Measurements from ENCODE around the gene MICAL1.

MICAL1 gene

DNA sequence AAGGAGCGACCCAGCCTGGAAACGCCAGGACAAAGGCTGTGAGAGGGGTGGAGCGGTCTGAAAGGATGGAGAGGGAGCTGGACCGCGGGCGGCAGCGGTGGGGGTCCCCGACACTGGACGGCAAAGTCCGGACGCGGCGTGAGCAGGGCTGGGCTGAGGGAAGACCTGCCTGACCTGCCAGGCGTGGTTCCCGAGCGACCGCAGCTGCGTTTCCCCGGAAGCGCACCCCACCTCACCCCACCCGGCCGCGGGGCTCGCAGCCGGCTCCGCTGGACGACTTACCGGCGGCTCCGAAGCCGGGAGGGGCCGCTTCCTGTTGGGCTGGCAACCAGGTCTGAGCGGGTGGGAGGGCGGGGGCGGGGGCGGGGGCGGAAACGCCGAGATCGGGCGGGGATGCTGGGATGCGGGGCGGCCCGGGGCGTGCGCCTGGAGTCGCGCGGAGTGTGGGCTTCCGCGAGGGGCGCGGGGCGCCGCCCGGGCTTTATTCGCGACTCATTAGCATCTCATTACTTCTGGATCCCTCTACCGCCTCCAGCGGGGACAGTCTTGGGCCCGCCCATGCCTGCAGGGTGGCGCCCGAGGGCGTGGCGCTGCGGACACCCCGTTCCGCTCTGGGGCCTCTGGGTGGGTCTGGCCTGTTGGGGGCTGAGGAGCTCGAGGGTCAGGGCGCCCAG lies at the start of gene MICAL1:
Gene MICAL1 (minus strand): TSS at position 336 of the 674 bp plus-strand sequence. CDS start 1,576 bp downstream, outside the sequence.
- DNase-seq: peak; percentile 57 to 75

GRCh38 chr6:109503327-109504224 lies 48.0 kb upstream of the MICAL1 start:
- DNase-seq: peak in 1 of 2 experiments; percentile 28

GRCh38 chr6:109498936-109499335 lies 43.4 kb upstream of the MICAL1 start:
- no peak for DNase-seq

- DNase-seq: no peak
Measured at GRCh38 chr6:109498052-109498451, 42.5 kb upstream of the MICAL1 start.

- DNase-seq: no peak
Measured at GRCh38 chr6:109496036-109496772, 40.6 kb upstream of the MICAL1 start.

DNA sequence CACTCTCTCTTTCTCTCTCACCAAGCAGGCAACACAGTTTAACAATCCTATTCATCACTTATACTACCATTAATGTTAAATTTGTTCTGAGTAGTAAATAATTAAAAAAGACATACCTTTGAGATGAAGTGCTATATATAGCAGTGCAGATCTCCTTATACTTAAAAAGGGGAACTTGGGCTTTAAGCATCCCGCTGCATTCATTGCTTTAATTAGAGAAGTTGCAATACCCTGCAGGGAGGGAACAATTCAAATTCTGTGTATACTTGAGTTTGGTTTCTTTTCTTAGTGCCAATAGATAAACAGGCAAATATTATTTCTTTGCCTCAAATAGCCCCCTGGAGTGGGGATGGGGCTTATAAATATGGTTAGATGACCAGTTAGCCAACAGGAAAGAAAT lies 38.3 kb upstream of the MICAL1 start:
- DNase-seq: no peak

DNA sequence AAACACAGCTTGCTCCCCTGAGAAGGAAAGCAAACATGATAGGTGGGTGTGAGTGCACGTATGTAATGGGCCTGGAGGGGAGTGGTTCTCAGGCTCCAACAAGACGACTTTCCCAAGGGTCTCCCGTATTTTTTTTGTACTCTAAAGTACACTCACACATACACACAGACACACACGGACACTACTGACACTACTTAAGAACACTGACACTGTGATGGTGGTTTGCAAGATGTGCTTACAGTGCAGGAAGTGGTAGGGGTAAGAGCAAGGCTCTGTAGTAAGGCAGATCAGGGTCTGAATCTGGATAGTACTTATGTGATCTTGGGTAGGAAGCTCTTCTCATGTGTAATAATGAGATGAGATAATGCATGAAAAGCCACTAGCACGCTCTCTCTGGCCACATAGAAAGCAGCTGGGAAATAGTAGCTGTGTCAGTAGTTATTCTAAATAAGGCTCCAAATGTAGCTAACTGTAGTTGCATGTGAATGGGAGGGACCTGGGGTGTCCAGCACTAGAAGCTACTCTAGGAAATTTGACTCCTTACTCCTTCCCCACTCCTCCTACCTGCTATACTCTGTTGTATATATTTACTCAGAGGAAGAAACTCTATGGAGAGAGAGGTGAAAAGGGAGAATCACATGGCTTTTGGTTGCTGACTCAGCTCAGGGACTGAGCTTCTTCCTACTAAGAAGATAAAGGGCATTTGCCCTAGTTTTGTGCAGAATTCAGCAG lies 35.8 kb upstream of the MICAL1 start:
- no peak for DNase-seq

DNA sequence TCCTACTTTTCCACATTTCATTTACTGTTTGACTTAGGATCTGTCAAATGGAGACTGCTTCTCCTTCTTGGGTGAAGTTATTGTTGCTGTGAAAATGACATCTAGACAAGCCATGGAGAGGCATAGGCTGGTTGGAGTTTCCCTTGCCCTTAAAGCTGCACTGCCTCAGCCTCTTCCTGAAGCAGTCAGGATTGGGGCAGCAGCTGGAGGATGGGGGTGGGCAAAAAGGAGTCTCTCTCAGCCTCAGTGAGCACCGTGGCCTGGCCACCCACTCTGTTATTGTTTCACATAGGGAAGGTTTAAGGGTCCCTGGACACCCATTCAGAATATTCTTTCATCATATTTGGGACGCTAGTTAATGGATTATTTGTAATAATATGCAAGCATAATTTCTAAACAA lies 35.1 kb upstream of the MICAL1 start:
- no peak for DNase-seq

- DNase-seq: peak; percentile 69 to 86
Measured at GRCh38 chr6:109488001-109488400, 32.4 kb upstream of the MICAL1 start.

- no peak for DNase-seq
Measured at GRCh38 chr6:109486068-109486467, 30.5 kb upstream of the MICAL1 start.

GRCh38 chr6:109485266-109485935 lies 29.8 kb upstream of the MICAL1 start:
- peak in 1 of 2 experiments; percentile 16 for DNase-seq

- DNase-seq: no peak
Measured at GRCh38 chr6:109484122-109484521, 28.6 kb upstream of the MICAL1 start.

- no peak for DNase-seq
Measured at GRCh38 chr6:109483735-109484057, 28.1 kb upstream of the MICAL1 start.

GRCh38 chr6:109482905-109483734 lies 27.5 kb upstream of the MICAL1 start, which contains the start of gene ZBTB24:
ZBTB24 (minus strand) TSS chr6:109483219; CDS start chr6:109482026, 1,193 bp downstream.
- DNase-seq: peak; percentile 66 to 87

GRCh38 chr6:109480993-109481480 lies 25.5 kb upstream of the MICAL1 start:
- no peak for DNase-seq

- no peak for DNase-seq
Measured at GRCh38 chr6:109478841-109479624, 23.5 kb upstream of the MICAL1 start.

- no peak for DNase-seq
Measured at GRCh38 chr6:109478222-109478805, 22.7 kb upstream of the MICAL1 start.

GRCh38 chr6:109477725-109478124 lies 22.2 kb upstream of the MICAL1 start:
- DNase-seq: no peak

DNA sequence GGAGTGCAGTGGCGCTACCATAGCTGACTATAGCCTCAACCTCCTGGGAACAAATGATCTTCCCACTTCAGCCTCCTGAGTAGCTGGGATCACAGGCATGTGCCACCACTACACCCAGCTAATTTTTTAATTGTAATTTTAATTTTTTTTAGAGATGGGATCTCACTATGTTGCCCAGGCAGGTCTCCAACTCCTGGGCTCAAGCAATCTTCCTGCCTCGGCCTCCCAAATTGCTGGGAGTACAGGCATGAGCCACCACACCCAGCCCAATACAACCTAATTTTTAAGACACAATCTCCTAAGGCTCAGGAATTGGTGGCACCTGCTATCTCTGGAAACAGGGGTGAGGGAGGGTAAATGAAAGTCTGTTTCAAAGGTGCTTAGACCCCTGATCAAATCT lies 21.6 kb upstream of the MICAL1 start:
- no peak for DNase-seq

DNA sequence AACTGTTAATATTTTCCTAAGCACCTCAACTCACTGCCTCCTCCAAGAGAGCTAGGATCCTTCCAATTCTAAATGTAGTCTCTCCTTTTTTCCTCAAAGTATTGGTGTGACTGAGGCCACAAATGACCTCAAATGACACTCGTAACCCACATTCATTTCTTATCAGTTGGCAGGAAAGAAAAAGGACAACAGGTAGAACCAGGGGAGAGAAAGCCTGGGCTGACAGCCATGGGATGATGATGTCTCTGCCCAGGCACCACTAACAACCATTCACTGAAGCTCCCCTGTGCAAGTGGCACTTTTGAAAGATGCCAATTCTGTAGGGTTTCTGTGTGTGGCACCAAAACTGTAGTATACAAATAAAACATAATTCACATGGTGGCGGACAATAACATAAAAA lies 20.1 kb upstream of the MICAL1 start:
- DNase-seq: no peak

All from NCI-H524 (cell line).